A549 (cell line): Measurements from ENCODE around the gene NTM. TPM values are rescaled to one million over a fixed set of nuclear protein-coding genes. Genes with fewer than 3 reads are reported as not detected.

Source experiments
- ATAC-seq, 2 experiments: fragments of 200-7000 bp in 1 of 2; fragments of >200 bp in 1 of 2; cut with Nextera tagmentation in 1 of 2; cut with Tn5 transposase in 1 of 2; 3 replicates each; pipeline versions ENCODE4 v1.8.0 to v1.9.1; 2018 to 2020; ENCODE audit warnings: mild to moderate bottlenecking in 1 of 2, moderate library complexity in 1 of 2
- CTCF ChIA-PET: fragments of 300-600 bp; sonication (Branson Sonifier 250); formaldehyde crosslinking; extraction: SDS; loops from one replicate; lab custom pipeline; 2021; ENCODE audit warnings: antibody characterized with exemption, inconsistent platforms; lab: Yijun Ruan, JAX
- POLR2A ChIA-PET: fragments of 350-600 bp; formaldehyde crosslinking; extraction: SDS; loops from one replicate; lab custom pipeline; 2021; ENCODE audit warnings: antibody characterized with exemption, inconsistent platforms; lab: Yijun Ruan, JAX
- DNase-seq, 2 experiments: peaks; one replicate each; pipeline versions ENCODE4 v3.0.0 to v3.0.0-alpha.2; 2011 to 2016; ENCODE audit warnings: low read depth in 1 of 2, low spot score in 1 of 2
- FAIRE-seq: peaks from 2 replicates; lab custom pipeline; 2011; peaks lifted over from hg19 to GRCh38; lab: Jason Lieb, UNC
- H3K27ac ChIP-seq, 2 experiments: fragments of >200 bp; sonication (Bioruptor Twin); formaldehyde crosslinking; 3 replicates each; pipeline ENCODE4 v1.5.1; 2016 to 2017
- H3K4me1 ChIP-seq: fragments of >200 bp; sonication (Bioruptor Twin); formaldehyde crosslinking; 3 replicates; pipeline ENCODE4 v1.6.1; 2016
- H3K4me2 ChIP-seq: fragments of >200 bp; sonication (Bioruptor Twin); formaldehyde crosslinking; 3 replicates; pipeline ENCODE4 v1.6.1; 2016
- H3K4me3 ChIP-seq: fragments of >200 bp; sonication (Bioruptor Twin); formaldehyde crosslinking; 3 replicates; pipeline ENCODE4 v1.5.1; 2016
- H3K9me3 ChIP-seq: fragments of >200 bp; sonication (Bioruptor Twin); formaldehyde crosslinking; 3 replicates; pipeline ENCODE4 v1.6.1; 2016
- CEBPB ChIP-seq, 2 experiments: fragments of >200 bp in 1 of 2; sonication (Bioruptor Twin) in 1 of 2; formaldehyde crosslinking in 1 of 2; IDR thresholded peaks; 2 replicates each; pipeline ENCODE4 v1.6.1; 2012 to 2016
- CHD4 ChIP-seq: fragments of 200-600 bp; sonication (generic); IDR thresholded peaks from 2 replicates; pipeline ENCODE4 v1.6.1; 2016; ENCODE audit warnings: antibody characterized with exemption, mild to moderate bottlenecking, borderline replicate concordance
- EP300 ChIP-seq, 2 experiments: fragments of >200 bp; sonication (Bioruptor Twin); formaldehyde crosslinking; IDR thresholded peaks; 2 replicates in 1 of 2; 3 replicates in 1 of 2; pipeline ENCODE4 v1.6.1; 2016 to 2017
- ESRRA ChIP-seq: fragments of 150-350 bp; IDR thresholded peaks from 2 replicates; pipeline ENCODE4 v1.6.1; 2014; ENCODE audit warnings: mild to moderate bottlenecking, low read length, borderline replicate concordance
- FOSB ChIP-seq: fragments of 250-450 bp; sonication (Bioruptor Pico); IDR thresholded peaks from 2 replicates; pipeline ENCODE4 v1.5.0; 2020; ENCODE audit warnings: mild to moderate bottlenecking, moderate library complexity
- HEYL ChIP-seq: fragments of 250-450 bp; sonication (Bioruptor Pico); IDR thresholded peaks from 2 replicates; pipeline ENCODE4 v1.8.0; 2021; ENCODE audit warnings: mild to moderate bottlenecking, moderate library complexity
- HOXA7 ChIP-seq: fragments of 250-450 bp; sonication (Bioruptor Pico); IDR thresholded peaks from 2 replicates; pipeline ENCODE4 v1.5.0; 2020; ENCODE audit warnings: mild to moderate bottlenecking, moderate library complexity
- MAFK ChIP-seq: fragments of 450-650 bp; IDR thresholded peaks from 2 replicates; pipeline ENCODE4 v1.6.1; 2014; ENCODE audit not compliant: partially characterized antibody
- NR3C1 ChIP-seq: fragments of >200 bp; sonication (Bioruptor Twin); formaldehyde crosslinking; IDR thresholded peaks from 3 replicates; pipeline ENCODE4 v1.6.1; 2017
- PHF8 ChIP-seq: fragments of 200-600 bp; sonication (generic); IDR thresholded peaks from 2 replicates; pipeline ENCODE4 v1.6.1; 2016; ENCODE audit warnings: low read depth, mild to moderate bottlenecking, antibody characterized with exemption, moderate library complexity, borderline replicate concordance
- POLR2AphosphoS2 ChIP-seq: conservative IDR thresholded peaks from 2 replicates; pipeline ENCODE4 v1.6.1; 2012; ENCODE audit warnings: low read length, improper control_type of control experiment, inconsistent platforms
- RAD21 ChIP-seq, 2 experiments: fragments of >200 bp in 1 of 2; sonication (Bioruptor Twin) in 1 of 2; formaldehyde crosslinking in 1 of 2; IDR thresholded peaks in 1 of 2; conservative IDR thresholded peaks in 1 of 2; 2 replicates in 1 of 2; 3 replicates in 1 of 2; pipeline ENCODE4 v1.6.1; 2012 to 2018; ENCODE audit warnings: inconsistent platforms in 1 of 2
- RARB ChIP-seq: fragments of 250-450 bp; sonication (Bioruptor Pico); IDR thresholded peaks from 2 replicates; pipeline ENCODE4 v1.8.0; 2021; ENCODE audit warnings: mild to moderate bottlenecking, moderate library complexity
- RFX5 ChIP-seq: fragments of 450-650 bp; IDR thresholded peaks from 2 replicates; pipeline ENCODE4 v1.7.1; 2014; ENCODE audit warnings: antibody characterized with exemption, mild to moderate bottlenecking, moderate library complexity
- TFCP2L1 ChIP-seq: fragments of 250-450 bp; sonication (Bioruptor Pico); IDR thresholded peaks from 2 replicates; pipeline ENCODE4 v1.5.0; 2021; ENCODE audit warnings: mild to moderate bottlenecking
- ZNF302 ChIP-seq: fragments of 250-450 bp; sonication (Bioruptor Pico); IDR thresholded peaks from 2 replicates; pipeline ENCODE4 v1.9.0; 2021; ENCODE audit warnings: inconsistent platforms, mild to moderate bottlenecking, moderate library complexity
- whole genome bisulfite sequencing: methylation state at CpG from one replicate; pipeline ENCODE4 v1.1.6; 2017; ENCODE audit errors: missing lambda C conversion rate; 5-methylcytosine and 5-hydroxymethylcytosine counted together
- polyA plus RNA-seq, 4 experiments: library from polyadenylated mRNA; depleted of rRNA in 3 of 4; stranded (reverse); fragments of >200 nt; fragmentation: RNase III in 1 of 4; extraction: RNeasy Plus Mini Kit Qiagen cat#74134 plus additional on column Dnase treatment in 1 of 4; gene quantifications; 2 replicates in 3 of 4; 3 replicates in 1 of 4; pipeline ENCODE4 v1.2.3, GENCODE V29; 2011 to 2017
- TF ChIP-seq, protein P1 (sequence below): fragments of 250-450 bp; sonication (Bioruptor Pico); IDR thresholded peaks from 2 replicates; pipeline ENCODE4 v1.5.0; 2020; ENCODE audit warnings: low read depth, mild to moderate bottlenecking, moderate library complexity
- TF ChIP-seq, protein P2 (sequence below): fragments of >200 bp; sonication (Bioruptor Twin); formaldehyde crosslinking; IDR thresholded peaks from 3 replicates; pipeline ENCODE4 v1.6.1; 2016
- TF ChIP-seq, protein P3 (sequence below): IDR thresholded peaks from 2 replicates; pipeline ENCODE4 v1.6.1; 2012; ENCODE audit warnings: low read depth, borderline replicate concordance
- TF ChIP-seq, protein P4 (sequence below): IDR thresholded peaks from 2 replicates; pipeline ENCODE4 v1.6.1; 2012
- TF ChIP-seq, protein P5 (sequence below): fragments of >200 bp; sonication (Bioruptor Twin); formaldehyde crosslinking; IDR thresholded peaks from 3 replicates; pipeline ENCODE4 v1.5.1; 2016

NTM gene
- polyA plus RNA-seq, 2 of the 4 experiments (the other 2 are of a cell fraction) = not detected

DNA sequence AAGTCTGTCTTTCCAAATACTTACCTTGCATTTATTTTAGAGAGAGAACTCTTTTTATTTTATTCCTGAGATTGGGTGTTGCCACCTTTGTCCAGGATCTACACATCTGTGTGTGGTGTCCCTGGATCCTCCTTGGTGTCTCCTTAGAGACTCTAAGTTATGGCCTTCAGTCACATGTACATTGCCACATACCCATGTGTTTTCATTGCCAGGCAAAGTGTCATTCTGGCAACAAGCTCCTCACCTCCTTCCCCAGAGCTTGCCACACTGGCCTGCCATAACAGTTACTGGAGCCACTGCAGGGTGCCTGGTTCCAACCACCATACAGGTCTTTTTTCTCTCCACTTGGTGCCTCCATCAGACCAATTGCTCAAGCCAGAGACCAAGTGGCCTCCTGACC is 379.7 kb downstream of the NTM start:
- TF ChIP-seq HEYL (no peak), HOXA7 (no peak), PHF8 (no peak), RAD21 (conservative IDR thresholded peaks at IDR 0.05 in 1 of 2, IDR thresholded peaks at IDR 0.05 in 1 of 2) (no peak), ESRRA (no peak), TFCP2L1 (no peak), CEBPB (IDR thresholded peaks at IDR 0.05) (no peak), EP300 (IDR thresholded peaks at IDR 0.05) (no peak), NR3C1 (no peak), RFX5 (no peak), POLR2AphosphoS2 (no peak), FOSB (CRISPR knock-in tag) (no peak), CHD4 (no peak)
- TF ChIP-seq, protein P1, sequence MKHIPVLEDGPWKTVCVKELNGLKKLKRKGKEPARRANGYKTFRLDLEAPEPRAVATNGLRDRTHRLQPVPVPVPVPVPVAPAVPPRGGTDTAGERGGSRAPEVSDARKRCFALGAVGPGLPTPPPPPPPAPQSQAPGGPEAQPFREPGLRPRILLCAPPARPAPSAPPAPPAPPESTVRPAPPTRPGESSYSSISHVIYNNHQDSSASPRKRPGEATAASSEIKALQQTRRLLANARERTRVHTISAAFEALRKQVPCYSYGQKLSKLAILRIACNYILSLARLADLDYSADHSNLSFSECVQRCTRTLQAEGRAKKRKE (CRISPR knock-in tag) = no peak
- TF ChIP-seq, protein P2, sequence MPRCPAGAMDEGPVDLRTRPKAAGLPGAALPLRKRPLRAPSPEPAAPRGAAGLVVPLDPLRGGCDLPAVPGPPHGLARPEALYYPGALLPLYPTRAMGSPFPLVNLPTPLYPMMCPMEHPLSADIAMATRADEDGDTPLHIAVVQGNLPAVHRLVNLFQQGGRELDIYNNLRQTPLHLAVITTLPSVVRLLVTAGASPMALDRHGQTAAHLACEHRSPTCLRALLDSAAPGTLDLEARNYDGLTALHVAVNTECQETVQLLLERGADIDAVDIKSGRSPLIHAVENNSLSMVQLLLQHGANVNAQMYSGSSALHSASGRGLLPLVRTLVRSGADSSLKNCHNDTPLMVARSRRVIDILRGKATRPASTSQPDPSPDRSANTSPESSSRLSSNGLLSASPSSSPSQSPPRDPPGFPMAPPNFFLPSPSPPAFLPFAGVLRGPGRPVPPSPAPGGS = no peak
- TF ChIP-seq, protein P3, sequence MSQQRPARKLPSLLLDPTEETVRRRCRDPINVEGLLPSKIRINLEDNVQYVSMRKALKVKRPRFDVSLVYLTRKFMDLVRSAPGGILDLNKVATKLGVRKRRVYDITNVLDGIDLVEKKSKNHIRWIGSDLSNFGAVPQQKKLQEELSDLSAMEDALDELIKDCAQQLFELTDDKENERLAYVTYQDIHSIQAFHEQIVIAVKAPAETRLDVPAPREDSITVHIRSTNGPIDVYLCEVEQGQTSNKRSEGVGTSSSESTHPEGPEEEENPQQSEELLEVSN = no peak
- TF ChIP-seq, protein P4, sequence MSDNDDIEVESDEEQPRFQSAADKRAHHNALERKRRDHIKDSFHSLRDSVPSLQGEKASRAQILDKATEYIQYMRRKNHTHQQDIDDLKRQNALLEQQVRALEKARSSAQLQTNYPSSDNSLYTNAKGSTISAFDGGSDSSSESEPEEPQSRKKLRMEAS = no peak
- TF ChIP-seq, protein P5, sequence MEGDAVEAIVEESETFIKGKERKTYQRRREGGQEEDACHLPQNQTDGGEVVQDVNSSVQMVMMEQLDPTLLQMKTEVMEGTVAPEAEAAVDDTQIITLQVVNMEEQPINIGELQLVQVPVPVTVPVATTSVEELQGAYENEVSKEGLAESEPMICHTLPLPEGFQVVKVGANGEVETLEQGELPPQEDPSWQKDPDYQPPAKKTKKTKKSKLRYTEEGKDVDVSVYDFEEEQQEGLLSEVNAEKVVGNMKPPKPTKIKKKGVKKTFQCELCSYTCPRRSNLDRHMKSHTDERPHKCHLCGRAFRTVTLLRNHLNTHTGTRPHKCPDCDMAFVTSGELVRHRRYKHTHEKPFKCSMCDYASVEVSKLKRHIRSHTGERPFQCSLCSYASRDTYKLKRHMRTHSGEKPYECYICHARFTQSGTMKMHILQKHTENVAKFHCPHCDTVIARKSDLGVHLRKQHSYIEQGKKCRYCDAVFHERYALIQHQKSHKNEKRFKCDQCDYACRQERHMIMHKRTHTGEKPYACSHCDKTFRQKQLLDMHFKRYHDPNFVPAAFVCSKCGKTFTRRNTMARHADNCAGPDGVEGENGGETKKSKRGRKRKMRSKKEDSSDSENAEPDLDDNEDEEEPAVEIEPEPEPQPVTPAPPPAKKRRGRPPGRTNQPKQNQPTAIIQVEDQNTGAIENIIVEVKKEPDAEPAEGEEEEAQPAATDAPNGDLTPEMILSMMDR = no peak
- Histone ChIP-seq H3K27ac (no peak overlapping the region), H3K9me3 (no peaks in the 10 kb centered on the region), H3K4me1 (no peaks in the 10 kb centered on the region), H3K4me3 (no peak overlapping the region), H3K4me2 (no peak overlapping the region)
- no peak for DNase-seq
- no peak for FAIRE-seq
- POLR2A ChIA-PET = no interaction called here
- ATAC-seq = no peak
- CTCF ChIA-PET = no interaction called here

DNA sequence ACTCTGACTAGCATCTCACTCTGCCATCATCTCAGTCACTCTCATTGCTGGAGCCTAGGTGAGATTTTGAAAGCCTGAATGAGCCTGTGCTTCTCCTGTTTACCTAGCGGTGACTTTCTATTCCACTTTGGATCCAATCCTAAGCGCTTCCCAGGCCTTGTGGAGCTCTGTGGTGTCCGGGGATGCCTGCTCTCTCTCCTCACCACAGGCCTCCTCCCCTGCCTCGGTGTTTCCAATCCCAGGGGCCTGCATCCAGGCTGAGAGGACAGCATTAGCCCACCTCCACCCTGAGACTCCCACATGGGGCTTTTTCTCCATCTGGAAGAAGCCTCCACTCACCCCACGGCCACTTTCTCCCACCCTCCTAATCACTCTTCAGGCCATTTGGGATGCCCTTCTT is 380.3 kb downstream of the NTM start:
- H3K4me3 ChIP-seq = no peak overlapping the region
- POLR2A ChIA-PET = no interaction called here
- DNase-seq (no peak), ATAC-seq (no peak), FAIRE-seq (no peak)
- CTCF ChIA-PET = no interaction called here
- H3K27ac ChIP-seq = no peak overlapping the region
- H3K4me1 ChIP-seq = no peaks in the 10 kb centered on the region
- H3K9me3 ChIP-seq = no peaks in the 10 kb centered on the region
- WGBS = 21% methylated on average over 5 of the region's 5 CpGs
- no peak for TF ChIP-seq HOXA7
- H3K4me2 ChIP-seq = no peak overlapping the region

DNA sequence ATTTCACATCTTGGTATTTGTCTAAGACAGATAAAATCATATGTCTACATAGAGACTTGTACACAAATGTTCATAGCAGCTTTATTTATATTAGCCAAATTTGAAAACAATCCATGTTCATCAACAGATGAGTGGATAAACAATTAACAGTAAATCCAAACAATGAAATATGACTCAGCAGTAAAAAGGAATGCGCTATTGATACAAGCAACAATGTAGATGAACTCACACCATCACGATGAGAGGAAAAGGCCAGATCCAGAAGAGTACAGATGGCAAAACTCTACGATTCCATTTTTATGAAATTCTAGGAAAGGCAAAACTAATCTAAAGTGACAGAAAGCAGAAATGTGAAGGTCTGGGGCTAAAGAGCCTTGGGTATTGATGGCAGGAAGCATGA is 384.3 kb downstream of the NTM start:
- Histone ChIP-seq H3K4me1 (no peaks in the 10 kb centered on the region), H3K4me2 (no peak overlapping the region), H3K4me3 (no peak overlapping the region), H3K9me3 (no peaks in the 10 kb centered on the region), H3K27ac (no peak overlapping the region)
- ATAC-seq (no peak), DNase-seq (no peak), FAIRE-seq (no peak)
- 5% methylated on average over 3 of the region's 3 CpGs for WGBS
- ChIA-PET CTCF (interaction anchor here (0.7 kb wide), 1 partner anchor 723 kb away, joined by 3 read pairs; no protein-coding TSS in a partner anchor), POLR2A (no interaction called here)
- TF ChIP-seq RARB (no peak), FOSB (CRISPR knock-in tag) (no peak), POLR2AphosphoS2 (no peak), HOXA7 (no peak), ZNF302 (CRISPR knock-in tag) (no peak), MAFK (no peak)
- TF ChIP-seq, protein P5 = no peak
- TF ChIP-seq, protein P4 = no peak
